ENCODE measurements around the gene METAP1D. TPM values are rescaled to one million over a fixed set of nuclear protein-coding genes. Genes with fewer than 3 reads are reported as not detected.

The METAP1D gene
- polyA plus RNA-seq, 1 of the 3 experiments (the other 2 are of a cell fraction) = 10.3 TPM

- no peak overlapping the region for H2AFZ ChIP-seq (ENCODE audit: low read depth)
- ChIA-PET CTCF (interaction anchor here (1.3 kb wide), 1 partner anchor 15 kb away, joined by 3 read pairs; no protein-coding TSS in a partner anchor), POLR2A (no interaction called here)
- H3K4me3 ChIP-seq (ENCODE audit: low read depth in 2 of 2, low read length in 1 of 2) = no peak overlapping the region
- no peaks in the 10 kb centered on the region for H3K27me3 ChIP-seq (ENCODE audit: insufficient read depth)
- H3F3A ChIP-seq (replicated peaks; ENCODE audit: insufficient read depth) = peaks cover 12% of the 10 kb centered on the region
- no peaks in the 10 kb centered on the region for H3K9me3 ChIP-seq
- H3K4me2 ChIP-seq = peak overlapping the region; percentile 32
- H3K27ac ChIP-seq (ENCODE audit: low read depth in 2 of 2, low read length in 1 of 2) = peak overlapping the region in 1 of 2 experiments; percentile 60; a peak in 2 of 4 replicates
- DNase-seq = no peak
- TF ChIP-seq EZH2phosphoT487 (IDR thresholded peaks at IDR 0.05; ENCODE audit: borderline replicate concordance, low read depth) (no peak), TCF12 (IDR thresholded peaks at IDR 0.05) (no peak), RXRA (IDR thresholded peaks at IDR 0.05; ENCODE audit: borderline replicate concordance, low read depth) (no peak), CTCF (IDR thresholded peaks at IDR 0.05) (no peak), ELF1 (IDR thresholded peaks at IDR 0.05) (no peak), RCOR1 (IDR thresholded peaks at IDR 0.05; ENCODE audit: low read length) (no peak), FOSL2 (IDR thresholded peaks at IDR 0.05; ENCODE audit: borderline replicate concordance, low read depth) (peak; percentile 64; the same call in 1 of the 2 replicates), GABPA (IDR thresholded peaks at IDR 0.05; ENCODE audit: low read depth) (no peak), MXI1 (IDR thresholded peaks at IDR 0.05; ENCODE audit: low read depth, low read length) (no peak), JUND (IDR thresholded peaks at IDR 0.05) (peak; percentile 46), POLR2AphosphoS5 (IDR thresholded peaks at IDR 0.05; ENCODE audit: low read depth, low read length) (no peak), MEF2A (IDR thresholded peaks at IDR 0.05; ENCODE audit: borderline replicate concordance, low read depth) (no peak), TAF1 (IDR thresholded peaks at IDR 0.05; ENCODE audit: borderline replicate concordance, low read depth, low read length) (no peak), SIN3A (IDR thresholded peaks at IDR 0.05; ENCODE audit: borderline replicate concordance, low read depth, low read length) (no peak), NRF1 (IDR thresholded peaks at IDR 0.05; ENCODE audit: low read depth, low read length) (no peak), MAX (IDR thresholded peaks at IDR 0.05; ENCODE audit: low read depth) (peak; percentile 34; the same call in 1 of the 2 replicates), PBX3 (IDR thresholded peaks at IDR 0.05) (no peak)
- peak overlapping the region; percentile 15; the same call in 1 of the 2 replicates for H3K9ac ChIP-seq
- H3K36me3 ChIP-seq (replicated peaks in 1 of 2; ENCODE audit: control insufficient read depth in 1 of 2, insufficient read depth in 2 of 2, low read length in 1 of 2) = no peaks in the 10 kb centered on the region
- peaks cover 0 to 4% of the 10 kb centered on the region in 2 experiments; a peak in 1 of 4 replicates for H3K4me1 ChIP-seq (ENCODE audit: control insufficient read depth in 1 of 2, insufficient read depth in 2 of 2, low read depth in 1 of 2, low read length in 1 of 2)
- H3K79me2 ChIP-seq (ENCODE audit: insufficient read depth) = no peaks in the 10 kb centered on the region
- H4K20me1 ChIP-seq (ENCODE audit: insufficient read depth) = no peaks in the 10 kb centered on the region
- no peaks in the 10 kb centered on the region for H3K9me2 ChIP-seq
These were observed 119.3 kb downstream of the METAP1D start for GRCh38 chr2:172119089-172119488.

- DNase-seq = no peak
- Histone ChIP-seq H3F3A (replicated peaks; ENCODE audit: insufficient read depth) (peaks cover 12% of the 10 kb centered on the region), H3K27me3 (ENCODE audit: insufficient read depth) (no peaks in the 10 kb centered on the region), H3K4me2 (no peak overlapping the region), H3K9ac (no peak overlapping the region), H3K9me2 (no peaks in the 10 kb centered on the region), H3K79me2 (ENCODE audit: insufficient read depth) (no peaks in the 10 kb centered on the region), H4K20me1 (ENCODE audit: insufficient read depth) (no peaks in the 10 kb centered on the region), H3K4me3 (ENCODE audit: low read depth in 2 of 2, low read length in 1 of 2) (no peak overlapping the region), H3K36me3 (replicated peaks in 1 of 2; ENCODE audit: control insufficient read depth in 1 of 2, insufficient read depth in 2 of 2, low read length in 1 of 2) (no peaks in the 10 kb centered on the region), H3K27ac (ENCODE audit: low read depth in 2 of 2, low read length in 1 of 2) (no peak overlapping the region), H3K9me3 (no peaks in the 10 kb centered on the region), H2AFZ (ENCODE audit: low read depth) (no peak overlapping the region), H3K4me1 (ENCODE audit: control insufficient read depth in 1 of 2, insufficient read depth in 2 of 2, low read depth in 1 of 2, low read length in 1 of 2) (peaks cover 0 to 4% of the 10 kb centered on the region in 2 experiments; a peak in 1 of 4 replicates)
- ChIA-PET CTCF (interaction anchor here (0.6 to 3.3 kb wide), 5 partner anchors 15 to 889 kb away, joined by 3 to 12 read pairs (median 3); partner anchors contain the start of gene DLX2), POLR2A (no interaction called here)
- WGBS (ENCODE audit: low lambda C conversion rate) = 74% methylated on average over 2 of the region's 2 CpGs
- TF ChIP-seq GATA2 (CRISPR knock-in tag; IDR thresholded peaks at IDR 0.05) (no peak), YY1 (IDR thresholded peaks at IDR 0.05; ENCODE audit: low read depth) (no peak), FOXJ3 (CRISPR knock-in tag; IDR thresholded peaks at IDR 0.05) (no peak), GABPA (IDR thresholded peaks at IDR 0.05; ENCODE audit: low read depth) (no peak), NRF1 (IDR thresholded peaks at IDR 0.05; ENCODE audit: low read depth, low read length) (no peak), POLR2AphosphoS5 (IDR thresholded peaks at IDR 0.05; ENCODE audit: low read depth, low read length) (no peak), RFX5 (IDR thresholded peaks at IDR 0.05; ENCODE audit: low read length) (no peak), RXRA (IDR thresholded peaks at IDR 0.05; ENCODE audit: borderline replicate concordance, low read depth) (no peak), USF1 (IDR thresholded peaks at IDR 0.05; ENCODE audit: borderline replicate concordance, low read depth) (no peak), SIN3A (IDR thresholded peaks at IDR 0.05; ENCODE audit: borderline replicate concordance, low read depth, low read length) (no peak)
These were observed 120.4 kb downstream of the METAP1D start for GRCh38 chr2:172120118-172120517.

Data from SK-N-SH (cell line).